ENCODE measurements around the gene NUP58.

The NUP58 gene

GRCh38 chr13:25286308-25286968, 15.0 kb upstream of the NUP58 start:
- Histone ChIP-seq H3K36me3 (ENCODE audit: control insufficient read depth, low read length) (peaks cover 25% of the 10 kb centered on the region), H4K20me1 (ENCODE audit: control insufficient read depth, insufficient read depth, low read depth, low read length) (peaks cover 6% of the 10 kb centered on the region; the same call in 1 of the 2 replicates), H3K9me2 (replicated peaks; ENCODE audit: control insufficient read depth, low read length) (no peaks in the 10 kb centered on the region), H3K9me3 (ENCODE audit: control insufficient read depth, insufficient read depth, low read length) (no peaks in the 10 kb centered on the region), H3K27ac (ENCODE audit: low read depth, low read length) (peak overlapping the region; percentile 90), H3K79me2 (ENCODE audit: control insufficient read depth, low read length) (peaks cover 55% of the 10 kb centered on the region), H3F3A (ENCODE audit: control insufficient read depth, insufficient read depth) (peaks cover 15% of the 10 kb centered on the region), H3K4me2 (ENCODE audit: low read length) (peak overlapping the region; percentile 84), H3K27me3 (ENCODE audit: control insufficient read depth, low read length) (no peaks in the 10 kb centered on the region), H3K4me1 (ENCODE audit: control insufficient read depth, low read length) (peaks cover 41% of the 10 kb centered on the region), H3K4me3 (ENCODE audit: low read length) (peak overlapping the region; percentile 86)
- TF ChIP-seq EZH2phosphoT487 (IDR thresholded peaks at IDR 0.05; ENCODE audit: borderline replicate concordance, low read length) (no peak), CTCF (IDR thresholded peaks at IDR 0.05; ENCODE audit: low read depth, low read length, poor library complexity, severe bottlenecking) (no peak)

- peaks cover 21% of the 10 kb centered on the region for H3K36me3 ChIP-seq (ENCODE audit: control insufficient read depth, low read length)
- H3K27ac ChIP-seq (ENCODE audit: low read depth, low read length): peak within 1 kb of the TSS; percentile 90
- no peaks in the 10 kb centered on the region for H3K9me3 ChIP-seq (ENCODE audit: control insufficient read depth, insufficient read depth, low read length)
- TF ChIP-seq EZH2phosphoT487 (IDR thresholded peaks at IDR 0.05; ENCODE audit: borderline replicate concordance, low read length): no peak
- TF ChIP-seq CTCF (IDR thresholded peaks at IDR 0.05; ENCODE audit: low read depth, low read length, poor library complexity, severe bottlenecking): peak; percentile 93
- H3F3A ChIP-seq (ENCODE audit: control insufficient read depth, insufficient read depth): peaks cover 15% of the 10 kb centered on the region
- H3K79me2 ChIP-seq (ENCODE audit: control insufficient read depth, low read length): peaks cover 47% of the 10 kb centered on the region
- peak within 1 kb of the TSS; percentile 84 for H3K4me2 ChIP-seq (ENCODE audit: low read length)
- no peaks in the 10 kb centered on the region for H3K27me3 ChIP-seq (ENCODE audit: control insufficient read depth, low read length)
- no peaks in the 10 kb centered on the region for H3K9me2 ChIP-seq (replicated peaks; ENCODE audit: control insufficient read depth, low read length)
- H4K20me1 ChIP-seq (ENCODE audit: control insufficient read depth, insufficient read depth, low read depth, low read length): peaks cover 4% of the 10 kb centered on the region; the same call in 1 of the 2 replicates
- peaks cover 35% of the 10 kb centered on the region for H3K4me1 ChIP-seq (ENCODE audit: control insufficient read depth, low read length)
- H3K4me3 ChIP-seq (ENCODE audit: low read length): peak within 1 kb of the TSS; percentile 86
Observed at GRCh38 chr13:25286969-25287961, 14.2 kb upstream of the NUP58 start, which contains the start of gene MTMR6. Gene MTMR6, minus strand, starts transcription at chr13:25287488. Its CDS starts 241 bp downstream, at chr13:25287247.

- H3K4me2 ChIP-seq (ENCODE audit: low read length): peak overlapping the region; percentile 34
- no peak overlapping the region for H3K27ac ChIP-seq (ENCODE audit: low read depth, low read length)
- H3K4me1 ChIP-seq (ENCODE audit: control insufficient read depth, low read length): peaks cover 37% of the 10 kb centered on the region
Observed at GRCh38 chr13:25288966-25289365, 12.5 kb upstream of the NUP58 start.

More at GRCh38 chr13:25288966-25289365, 12.5 kb upstream of the NUP58 start:
- Histone ChIP-seq H3F3A (ENCODE audit: control insufficient read depth, insufficient read depth) (peaks cover 15% of the 10 kb centered on the region), H3K27me3 (ENCODE audit: control insufficient read depth, low read length) (no peaks in the 10 kb centered on the region), H3K4me3 (ENCODE audit: low read length) (0 out of 2 replicates have a peak overlapping the region, but pooled peaks have one; percentile 16), H3K79me2 (ENCODE audit: control insufficient read depth, low read length) (peaks cover 30% of the 10 kb centered on the region), H3K9me2 (replicated peaks; ENCODE audit: control insufficient read depth, low read length) (no peaks in the 10 kb centered on the region), H3K9me3 (ENCODE audit: control insufficient read depth, insufficient read depth, low read length) (no peaks in the 10 kb centered on the region), H3K36me3 (ENCODE audit: control insufficient read depth, low read length) (peaks cover 9% of the 10 kb centered on the region), H4K20me1 (ENCODE audit: control insufficient read depth, insufficient read depth, low read depth, low read length) (peaks cover 4% of the 10 kb centered on the region; the same call in 1 of the 2 replicates)
- no peak for TF ChIP-seq CTCF (IDR thresholded peaks at IDR 0.05; ENCODE audit: low read depth, low read length, poor library complexity, severe bottlenecking)
- TF ChIP-seq EZH2phosphoT487 (IDR thresholded peaks at IDR 0.05; ENCODE audit: borderline replicate concordance, low read length): no peak

Data from DOHH2 (cell line).